GM18870 (cell line): ENCODE results near the gene GBF1.
"Not testable (repeated sequence)": the region's sequence is repeated elsewhere in the genome, so short reads cannot be mapped to it uniquely, and the experiment has no call there.

Experiments used
- ATAC-seq: cut with Tn5 transposase; IDR thresholded peaks from one replicate; pipeline ENCODE4 v1.9.1; 2021; ENCODE audit warnings: moderate library complexity; ENCODE audit not compliant: unreplicated experiment

The GBF1 gene

GRCh38 chr10:102268375-102268888 lies 23.1 kb downstream of the GBF1 start:
- no peak for ATAC-seq

- ATAC-seq = no peak
These were observed 23.7 kb downstream of the GBF1 start for GRCh38 chr10:102269017-102269416.

DNA sequence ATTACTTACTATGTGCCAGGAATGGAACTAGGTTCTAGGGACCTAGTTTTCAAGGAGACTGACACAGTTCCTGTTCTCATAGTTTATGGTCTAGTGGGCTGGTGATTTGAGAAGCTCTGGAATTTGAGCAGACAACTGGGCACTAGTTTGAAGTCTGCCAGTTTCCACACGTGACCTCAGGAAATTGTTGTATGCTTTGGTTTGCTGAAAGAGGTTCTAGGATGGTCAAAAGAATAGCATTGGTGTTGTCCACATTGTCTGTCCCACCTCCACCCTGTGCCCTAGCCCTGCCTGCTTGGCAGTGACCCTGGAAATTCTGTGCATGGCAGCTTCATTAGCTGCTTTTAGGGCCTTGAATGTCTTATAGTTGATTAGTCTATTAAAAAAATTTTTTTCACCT lies 28.7 kb downstream of the GBF1 start:
- ATAC-seq = no peak

DNA sequence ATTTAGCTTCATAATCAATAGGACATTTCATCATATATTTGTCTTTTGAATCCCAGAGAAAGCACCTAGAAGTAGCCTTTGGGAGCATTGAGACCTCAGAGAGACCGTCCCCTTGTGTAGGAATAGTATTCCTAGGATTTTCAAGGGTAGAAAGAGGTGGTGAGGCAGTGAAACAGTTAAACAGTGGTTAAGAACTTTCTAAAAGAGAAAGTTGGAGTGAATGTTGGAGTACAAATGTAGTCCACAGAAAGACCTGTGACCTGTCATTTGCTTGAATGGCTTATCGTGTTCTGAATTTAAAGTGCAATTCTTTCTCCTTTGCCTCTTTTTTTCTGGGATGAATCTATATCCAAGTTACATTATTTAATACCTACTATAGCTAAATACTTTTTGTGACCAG lies 30.0 kb downstream of the GBF1 start:
- no peak for ATAC-seq

- ATAC-seq = no peak
These were observed 33.8 kb downstream of the GBF1 start for GRCh38 chr10:102279104-102279503.

- ATAC-seq = no peak
These were observed 35.2 kb downstream of the GBF1 start for GRCh38 chr10:102280397-102281101.

DNA sequence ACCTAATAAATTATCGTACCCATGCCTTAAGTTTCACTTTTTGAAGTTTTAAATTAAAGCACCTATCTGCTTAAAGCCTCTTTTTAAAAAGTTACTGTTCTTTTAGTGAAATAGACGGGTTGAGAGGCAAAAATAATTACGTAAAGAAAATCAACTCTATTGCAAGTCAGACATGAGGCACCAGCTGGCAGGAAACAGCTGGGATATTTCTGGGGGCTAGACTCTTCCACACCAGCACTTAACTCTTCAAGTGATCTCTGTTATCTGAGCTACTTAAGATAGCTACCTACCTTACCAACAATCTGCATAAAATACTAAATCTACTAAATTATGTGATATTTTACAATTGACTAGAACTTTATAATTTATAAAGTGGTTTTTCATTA lies 35.8 kb downstream of the GBF1 start:
- ATAC-seq = no peak

GRCh38 chr10:102283488-102283887 lies 38.2 kb downstream of the GBF1 start:
- ATAC-seq = no peak

- ATAC-seq = no peak
These were observed 38.6 kb downstream of the GBF1 start for GRCh38 chr10:102283890-102284289.

- no peak for ATAC-seq
These were observed 39.2 kb downstream of the GBF1 start for GRCh38 chr10:102284531-102284930.

DNA sequence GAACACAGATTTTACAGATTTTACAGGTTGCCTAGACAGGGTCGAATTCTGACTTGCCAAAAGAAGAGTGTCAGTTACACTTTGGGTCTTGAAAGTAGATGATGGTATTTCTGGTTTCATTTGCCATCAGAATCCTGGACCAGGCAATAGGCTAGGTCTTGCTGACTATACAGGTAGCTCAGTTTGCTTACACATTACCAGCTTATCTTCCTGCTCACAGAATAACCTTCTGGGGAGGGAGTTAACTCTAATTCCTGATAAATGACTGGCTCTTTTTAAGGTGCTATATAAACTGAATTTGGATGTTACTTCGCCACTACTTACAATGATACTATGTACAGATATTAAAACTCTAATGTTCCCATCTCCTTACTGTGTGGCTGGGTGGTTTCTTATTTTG lies 39.8 kb downstream of the GBF1 start:
- ATAC-seq = no peak

GRCh38 chr10:102286216-102286615 lies 40.9 kb downstream of the GBF1 start:
- no peak for ATAC-seq

GRCh38 chr10:102287538-102287937 lies 42.2 kb downstream of the GBF1 start:
- ATAC-seq = no peak

DNA sequence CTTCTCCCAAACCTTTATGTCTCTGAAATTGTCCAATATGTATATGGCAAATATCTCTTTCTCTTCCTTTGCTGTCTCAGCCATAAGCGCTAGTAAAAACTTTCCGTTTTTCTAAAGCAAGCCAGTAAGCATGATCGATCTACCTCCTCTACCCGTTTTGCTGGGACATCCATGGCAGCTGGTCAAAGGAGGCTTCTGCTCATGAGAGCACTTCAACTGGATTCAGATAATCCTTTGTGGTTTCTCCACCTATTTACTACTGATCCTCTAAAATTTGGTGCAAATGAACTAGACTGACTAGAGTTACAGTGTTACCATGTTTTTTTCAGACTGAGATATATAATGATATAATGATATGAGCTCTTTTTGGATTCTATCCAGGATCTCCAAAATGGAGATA lies 42.7 kb downstream of the GBF1 start:
- ATAC-seq = no peak

DNA sequence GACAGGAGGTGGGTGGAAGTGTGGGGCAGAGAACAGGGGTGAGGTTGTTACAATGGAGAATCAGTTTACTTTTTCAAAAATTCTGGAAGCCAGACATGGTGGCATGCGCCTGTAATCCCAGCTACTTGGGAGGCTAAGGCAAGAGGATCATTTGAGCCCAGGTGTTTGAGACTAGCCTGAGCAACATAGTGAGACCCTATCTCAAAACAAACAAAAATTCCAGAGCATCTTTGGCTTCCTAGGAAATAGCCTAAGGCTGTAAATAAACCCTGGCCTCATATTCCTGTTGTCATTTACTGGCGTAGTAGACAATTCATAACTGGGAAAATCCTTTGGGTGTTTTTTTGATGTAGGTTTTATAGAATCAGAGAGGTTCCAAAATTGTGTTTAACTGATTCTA lies 44.0 kb downstream of the GBF1 start:
- no peak for ATAC-seq

GRCh38 chr10:102289840-102290239 lies 44.5 kb downstream of the GBF1 start:
- no peak for ATAC-seq

GRCh38 chr10:102291221-102291905 lies 46.0 kb downstream of the GBF1 start:
- ATAC-seq = no peak

DNA sequence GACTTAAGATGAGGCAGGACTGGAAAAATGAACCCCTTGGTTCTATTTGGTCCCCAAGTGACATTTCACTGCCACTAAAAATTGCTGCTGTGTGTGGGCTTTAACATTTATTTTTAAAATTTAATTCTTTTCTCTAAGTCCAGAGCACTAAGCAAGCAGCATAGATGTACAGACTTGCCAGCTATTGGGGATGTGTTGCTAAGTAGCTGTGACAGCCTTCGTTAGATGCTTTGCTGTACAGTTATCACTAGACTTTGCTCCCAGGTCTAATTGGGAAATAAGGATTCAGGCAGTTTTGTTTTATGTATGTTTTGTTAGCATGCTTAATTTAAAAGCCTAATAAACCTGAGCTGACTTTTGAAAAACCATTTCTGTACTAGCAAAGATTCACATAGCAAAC lies 51.8 kb downstream of the GBF1 start:
- ATAC-seq = no peak

DNA sequence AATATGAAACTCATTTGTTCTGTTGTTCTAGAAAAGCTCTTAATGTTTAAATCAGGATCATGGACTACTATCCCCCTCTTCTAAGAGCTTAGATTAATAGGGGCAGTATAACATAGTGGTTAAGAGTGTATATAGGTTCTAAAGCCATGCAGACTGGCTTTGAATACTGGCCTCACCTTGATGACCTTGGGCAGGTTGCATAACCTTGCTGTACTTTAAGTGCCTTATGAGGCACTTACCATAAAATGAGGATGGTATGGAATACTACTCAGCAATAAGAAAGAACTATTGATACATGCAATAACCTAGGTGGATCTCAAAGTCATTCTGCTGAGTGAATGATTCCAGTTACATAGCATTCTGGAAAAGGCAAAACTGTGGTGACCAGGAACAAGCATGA lies 53.6 kb downstream of the GBF1 start:
- ATAC-seq = no peak

- no peak for ATAC-seq
These were observed 54.5 kb downstream of the GBF1 start for GRCh38 chr10:102299873-102300272.

- no peak for ATAC-seq
These were observed 55.0 kb downstream of the GBF1 start for GRCh38 chr10:102300278-102300843.

- not testable (repeated sequence) for ATAC-seq
These were observed 55.6 kb downstream of the GBF1 start for GRCh38 chr10:102300912-102301311.
